GM21723 (cell line): Measurements from ENCODE around the gene APBA2.

ENCODE experiments used
- ATAC-seq: cut with Tn5 transposase; IDR thresholded peaks from one replicate; pipeline ENCODE4 v1.9.1; 2021; ENCODE audit warnings: mild to moderate bottlenecking, moderate library complexity; ENCODE audit not compliant: unreplicated experiment

APBA2 gene

GRCh38 chr15:29072444-29072843, 186.7 kb downstream of the APBA2 start:
- no peak for ATAC-seq

GRCh38 chr15:29074045-29074444, 188.3 kb downstream of the APBA2 start:
- ATAC-seq, result no peak

- no peak for ATAC-seq
Observed at GRCh38 chr15:29078541-29078940, 192.8 kb downstream of the APBA2 start.

GRCh38 chr15:29079479-29079878, 193.7 kb downstream of the APBA2 start:
- ATAC-seq, result no peak

- no peak for ATAC-seq
Observed at GRCh38 chr15:29081781-29082180, 196.0 kb downstream of the APBA2 start.

- no peak for ATAC-seq
Observed at GRCh38 chr15:29083161-29083560, 197.4 kb downstream of the APBA2 start.

GRCh38 chr15:29083858-29084257, 198.1 kb downstream of the APBA2 start:
- ATAC-seq, result no peak

GRCh38 chr15:29086001-29086400, 200.2 kb downstream of the APBA2 start:
- ATAC-seq, result no peak

GRCh38 chr15:29086891-29087290, 201.1 kb downstream of the APBA2 start:
- ATAC-seq, result no peak

GRCh38 chr15:29087521-29088285, 201.9 kb downstream of the APBA2 start:
- no peak for ATAC-seq

GRCh38 chr15:29088666-29089065, 202.9 kb downstream of the APBA2 start:
- ATAC-seq, result no peak

GRCh38 chr15:29089731-29090616, 204.2 kb downstream of the APBA2 start:
- ATAC-seq, result no peak

GRCh38 chr15:29090617-29091466, 205.1 kb downstream of the APBA2 start:
- no peak for ATAC-seq

- ATAC-seq, result no peak
Observed at GRCh38 chr15:29091666-29092065, 205.9 kb downstream of the APBA2 start.

GRCh38 chr15:29092376-29093064, 206.7 kb downstream of the APBA2 start:
- ATAC-seq, result no peak

GRCh38 chr15:29093065-29093435, 207.3 kb downstream of the APBA2 start:
- ATAC-seq, result no peak

- no peak for ATAC-seq
Observed at GRCh38 chr15:29093696-29094343, 208.0 kb downstream of the APBA2 start.

- no peak for ATAC-seq
Observed at GRCh38 chr15:29094711-29095110, 208.9 kb downstream of the APBA2 start.

- ATAC-seq, result no peak
Observed at GRCh38 chr15:29095746-29096145, 210.0 kb downstream of the APBA2 start.

- no peak for ATAC-seq
Observed at GRCh38 chr15:29097168-29097567, 211.4 kb downstream of the APBA2 start.
